ENCODE results near the gene TSPAN9. TPM values are rescaled to one million over a fixed set of nuclear protein-coding genes. Genes with fewer than 3 reads are reported as not detected.

TSPAN9 gene
- total and polyA plus RNA-seq, 10 of the 15 experiments (the other 5 are each of a cell fraction or from before 2014, with no cell fraction given): 0.03 to 1.0 (median 0.12) TPM; not detected in 5

DNA sequence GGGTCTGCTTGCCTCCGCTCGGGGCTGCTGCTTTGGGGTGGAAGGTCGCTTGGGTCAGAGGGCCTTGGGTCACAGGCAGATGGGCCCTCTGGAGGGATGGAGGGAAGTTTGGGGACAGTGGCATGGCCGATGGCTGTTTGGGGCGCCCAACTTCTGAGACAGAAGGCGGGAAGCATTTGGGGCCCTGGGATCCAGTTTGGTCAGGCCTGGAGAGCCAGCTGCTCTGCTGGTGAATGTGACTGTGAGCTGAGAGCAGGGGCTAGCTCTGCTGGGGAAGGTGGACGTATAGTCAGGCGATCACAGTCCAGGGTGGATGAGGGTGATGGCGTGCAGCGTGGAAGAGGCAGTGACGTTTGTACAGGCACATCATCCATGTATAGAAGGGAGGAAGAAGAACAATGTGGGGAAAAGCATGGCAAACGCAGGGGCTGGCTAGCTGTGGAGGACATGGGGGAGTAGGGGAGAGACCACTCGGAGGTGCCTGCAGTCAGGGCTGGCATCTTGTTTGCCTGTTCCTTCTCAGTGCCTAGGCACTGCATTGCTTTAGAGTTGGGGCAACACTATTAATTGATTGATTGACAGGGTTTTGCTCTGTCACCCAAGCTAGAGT, 57.5 kb downstream of the TSPAN9 start:
- no peak for FAIRE-seq
- no peaks in the 10 kb centered on the region for H3K79me2 ChIP-seq (ENCODE audit: control insufficient read depth, insufficient read depth, low read length)
- TF ChIP-seq ZNF24 (IDR thresholded peaks at IDR 0.05): no peak
- no peak for TF ChIP-seq TARDBP (IDR thresholded peaks at IDR 0.05; ENCODE audit: borderline replicate concordance)
- no peak for TF ChIP-seq NRF1 (conservative IDR thresholded peaks at IDR 0.05; ENCODE audit: low read depth, low read length)
- TF ChIP-seq SIN3A (IDR thresholded peaks at IDR 0.05; ENCODE audit: low read depth, low read length): no peak
- no peak for TF ChIP-seq FOS (IDR thresholded peaks at IDR 0.05; ENCODE audit: borderline replicate concordance, extremely low read depth, insufficient read length)
- TF ChIP-seq BMI1 (IDR thresholded peaks at IDR 0.05; ENCODE audit: borderline replicate concordance): no peak
- no peak for TF ChIP-seq MEF2A (IDR thresholded peaks at IDR 0.05; ENCODE audit: insufficient read depth, low read depth, low read length)
- no peak for TF ChIP-seq TAF1 (IDR thresholded peaks at IDR 0.05; ENCODE audit: borderline replicate concordance, low read depth, low read length)
- no peak for TF ChIP-seq BRCA1 (IDR thresholded peaks at IDR 0.05; ENCODE audit: low read depth, low read length)
- no peak for TF ChIP-seq MTA3 (IDR thresholded peaks at IDR 0.05; ENCODE audit: borderline replicate concordance, low read length)
- TF ChIP-seq RB1 (IDR thresholded peaks at IDR 0.05; ENCODE audit: borderline replicate concordance): no peak
- no peak for TF ChIP-seq POLR2AphosphoS2 (IDR thresholded peaks at IDR 0.05; ENCODE audit: low read depth, low read length)
- TF ChIP-seq, protein P1, sequence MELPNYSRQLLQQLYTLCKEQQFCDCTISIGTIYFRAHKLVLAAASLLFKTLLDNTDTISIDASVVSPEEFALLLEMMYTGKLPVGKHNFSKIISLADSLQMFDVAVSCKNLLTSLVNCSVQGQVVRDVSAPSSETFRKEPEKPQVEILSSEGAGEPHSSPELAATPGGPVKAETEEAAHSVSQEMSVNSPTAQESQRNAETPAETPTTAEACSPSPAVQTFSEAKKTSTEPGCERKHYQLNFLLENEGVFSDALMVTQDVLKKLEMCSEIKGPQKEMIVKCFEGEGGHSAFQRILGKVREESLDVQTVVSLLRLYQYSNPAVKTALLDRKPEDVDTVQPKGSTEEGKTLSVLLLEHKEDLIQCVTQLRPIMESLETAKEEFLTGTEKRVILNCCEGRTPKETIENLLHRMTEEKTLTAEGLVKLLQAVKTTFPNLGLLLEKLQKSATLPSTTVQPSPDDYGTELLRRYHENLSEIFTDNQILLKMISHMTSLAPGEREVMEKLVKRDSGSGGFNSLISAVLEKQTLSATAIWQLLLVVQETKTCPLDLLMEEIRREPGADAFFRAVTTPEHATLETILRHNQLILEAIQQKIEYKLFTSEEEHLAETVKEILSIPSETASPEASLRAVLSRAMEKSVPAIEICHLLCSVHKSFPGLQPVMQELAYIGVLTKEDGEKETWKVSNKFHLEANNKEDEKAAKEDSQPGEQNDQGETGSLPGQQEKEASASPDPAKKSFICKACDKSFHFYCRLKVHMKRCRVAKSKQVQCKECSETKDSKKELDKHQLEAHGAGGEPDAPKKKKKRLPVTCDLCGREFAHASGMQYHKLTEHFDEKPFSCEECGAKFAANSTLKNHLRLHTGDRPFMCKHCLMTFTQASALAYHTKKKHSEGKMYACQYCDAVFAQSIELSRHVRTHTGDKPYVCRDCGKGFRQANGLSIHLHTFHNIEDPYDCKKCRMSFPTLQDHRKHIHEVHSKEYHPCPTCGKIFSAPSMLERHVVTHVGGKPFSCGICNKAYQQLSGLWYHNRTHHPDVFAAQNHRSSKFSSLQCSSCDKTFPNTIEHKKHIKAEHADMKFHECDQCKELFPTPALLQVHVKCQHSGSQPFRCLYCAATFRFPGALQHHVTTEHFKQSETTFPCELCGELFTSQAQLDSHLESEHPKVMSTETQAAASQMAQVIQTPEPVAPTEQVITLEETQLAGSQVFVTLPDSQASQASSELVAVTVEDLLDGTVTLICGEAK (IDR thresholded peaks at IDR 0.05; ENCODE audit: borderline replicate concordance): no peak
- TF ChIP-seq, protein P2, sequence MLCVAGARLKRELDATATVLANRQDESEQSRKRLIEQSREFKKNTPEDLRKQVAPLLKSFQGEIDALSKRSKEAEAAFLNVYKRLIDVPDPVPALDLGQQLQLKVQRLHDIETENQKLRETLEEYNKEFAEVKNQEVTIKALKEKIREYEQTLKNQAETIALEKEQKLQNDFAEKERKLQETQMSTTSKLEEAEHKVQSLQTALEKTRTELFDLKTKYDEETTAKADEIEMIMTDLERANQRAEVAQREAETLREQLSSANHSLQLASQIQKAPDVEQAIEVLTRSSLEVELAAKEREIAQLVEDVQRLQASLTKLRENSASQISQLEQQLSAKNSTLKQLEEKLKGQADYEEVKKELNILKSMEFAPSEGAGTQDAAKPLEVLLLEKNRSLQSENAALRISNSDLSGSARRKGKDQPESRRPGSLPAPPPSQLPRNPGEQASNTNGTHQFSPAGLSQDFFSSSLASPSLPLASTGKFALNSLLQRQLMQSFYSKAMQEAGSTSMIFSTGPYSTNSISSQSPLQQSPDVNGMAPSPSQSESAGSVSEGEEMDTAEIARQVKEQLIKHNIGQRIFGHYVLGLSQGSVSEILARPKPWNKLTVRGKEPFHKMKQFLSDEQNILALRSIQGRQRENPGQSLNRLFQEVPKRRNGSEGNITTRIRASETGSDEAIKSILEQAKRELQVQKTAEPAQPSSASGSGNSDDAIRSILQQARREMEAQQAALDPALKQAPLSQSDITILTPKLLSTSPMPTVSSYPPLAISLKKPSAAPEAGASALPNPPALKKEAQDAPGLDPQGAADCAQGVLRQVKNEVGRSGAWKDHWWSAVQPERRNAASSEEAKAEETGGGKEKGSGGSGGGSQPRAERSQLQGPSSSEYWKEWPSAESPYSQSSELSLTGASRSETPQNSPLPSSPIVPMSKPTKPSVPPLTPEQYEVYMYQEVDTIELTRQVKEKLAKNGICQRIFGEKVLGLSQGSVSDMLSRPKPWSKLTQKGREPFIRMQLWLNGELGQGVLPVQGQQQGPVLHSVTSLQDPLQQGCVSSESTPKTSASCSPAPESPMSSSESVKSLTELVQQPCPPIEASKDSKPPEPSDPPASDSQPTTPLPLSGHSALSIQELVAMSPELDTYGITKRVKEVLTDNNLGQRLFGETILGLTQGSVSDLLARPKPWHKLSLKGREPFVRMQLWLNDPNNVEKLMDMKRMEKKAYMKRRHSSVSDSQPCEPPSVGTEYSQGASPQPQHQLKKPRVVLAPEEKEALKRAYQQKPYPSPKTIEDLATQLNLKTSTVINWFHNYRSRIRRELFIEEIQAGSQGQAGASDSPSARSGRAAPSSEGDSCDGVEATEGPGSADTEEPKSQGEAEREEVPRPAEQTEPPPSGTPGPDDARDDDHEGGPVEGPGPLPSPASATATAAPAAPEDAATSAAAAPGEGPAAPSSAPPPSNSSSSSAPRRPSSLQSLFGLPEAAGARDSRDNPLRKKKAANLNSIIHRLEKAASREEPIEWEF (IDR thresholded peaks at IDR 0.05; ENCODE audit: insufficient replicate concordance, low read depth, low read length): no peak

More for the DNA sequence above, 57.5 kb downstream of the TSPAN9 start:
- ChIA-PET POLR2A (no interaction called here), CTCF (interaction anchor here (0.6 to 3.9 kb wide), 11 partner anchors 11 to 669 kb away, joined by 3 to 27 read pairs (median 4); no protein-coding TSS in a partner anchor), SMC1A (ENCODE audit: uncharacterized antibody, unreplicated experiment) (interaction anchor here (1.1 kb wide), 2 partner anchors 141 kb away, joined by 3 to 5 read pairs; no protein-coding TSS in a partner anchor), RAD21 (ENCODE audit: unreplicated experiment) (interaction anchor here (3.4 kb wide), 1 partner anchor 140 kb away, joined by 17 read pairs; no protein-coding TSS in a partner anchor)
- no peaks in the 10 kb centered on the region for H3K4me1 ChIP-seq (ENCODE audit: control insufficient read depth, insufficient read depth, low read length)
- H3K9me3 ChIP-seq (replicated peaks; ENCODE audit: control insufficient read depth, insufficient read depth, low read length): no peaks in the 10 kb centered on the region
- DNase-seq (ENCODE audit: low read depth, low spot score): no peak
- H3K27ac ChIP-seq (ENCODE audit: control insufficient read depth, insufficient read depth): no peak overlapping the region
- ATAC-seq: no peak
- no peak overlapping the region for H3K9ac ChIP-seq (ENCODE audit: control insufficient read depth, insufficient read depth, low read length)
- WGBS (ENCODE audit: insufficient coverage, insufficient replicate concordance, low lambda C conversion rate, missing lambda C conversion rate): 35% methylated on average over 13 of the region's 13 CpGs
- H2AFZ ChIP-seq (ENCODE audit: control insufficient read depth, low read depth, low read length): no peak overlapping the region
- BruUV-seq (replicated peaks): no TSS peak
- H4K20me1 ChIP-seq (ENCODE audit: control insufficient read depth, insufficient read depth): no peaks in the 10 kb centered on the region
- no peaks in the 10 kb centered on the region for H3K36me3 ChIP-seq (ENCODE audit: control insufficient read depth in 2 of 2, insufficient read depth in 2 of 2, low read length in 1 of 2)
- H3K4me2 ChIP-seq (ENCODE audit: control insufficient read depth, insufficient read depth): no peak overlapping the region
- peaks cover 2 to 8% of the 10 kb centered on the region in 2 experiments; a peak in 3 of 4 replicates for H3K27me3 ChIP-seq (replicated peaks in 1 of 2; ENCODE audit: control insufficient read depth in 2 of 2, insufficient read depth in 2 of 2, low read length in 1 of 2)
- intact Hi-C loops (cut with micrococcal nuclease; ENCODE audit: unreplicated experiment) (loop anchor here (1.0 kb wide), 2 partner anchors 69 to 141 kb away; no protein-coding TSS in a partner anchor), in situ Hi-C loops (cut with MboI) (loop anchor here (5.0 kb wide), 2 partner anchors 73 to 138 kb away; no protein-coding TSS in a partner anchor)
- H3K4me3 ChIP-seq: no peak overlapping the region
